SK-N-SH treated with all-trans-retinoic acid at 6 μM for 48 hours (cell line): ENCODE results near the gene TUB.

Experiments used
- ARNTL ChIP-seq: fragments of 450-650 bp; formaldehyde crosslinking; IDR thresholded peaks from 2 replicates; pipeline ENCODE4 v1.5.0; 2020; ENCODE audit warnings: low read depth, mild to moderate bottlenecking, moderate library complexity, borderline replicate concordance
- CSDC2 ChIP-seq: fragments of 250-450 bp; sonication (Bioruptor Pico); IDR thresholded peaks from 2 replicates; pipeline ENCODE4 v1.5.0; 2020; ENCODE audit warnings: mild to moderate bottlenecking, moderate library complexity
- RARB ChIP-seq: fragments of 250-450 bp; sonication (Bioruptor Pico); IDR thresholded peaks from 2 replicates; pipeline ENCODE4 v1.8.0; 2021; ENCODE audit warnings: mild to moderate bottlenecking, moderate library complexity
- SNAI2 ChIP-seq: fragments of 250-450 bp; sonication (Bioruptor Pico); IDR thresholded peaks from 2 replicates; pipeline ENCODE4 v1.5.0; 2020; ENCODE audit warnings: mild to moderate bottlenecking, moderate library complexity
- TOX ChIP-seq: fragments of 250-450 bp; sonication (Bioruptor Pico); IDR thresholded peaks from 2 replicates; pipeline ENCODE4 v1.8.0; 2021; ENCODE audit warnings: mild to moderate bottlenecking, moderate library complexity, borderline replicate concordance
- ZC3H10 ChIP-seq: fragments of 250-450 bp; sonication (Bioruptor Pico); IDR thresholded peaks from 2 replicates; pipeline ENCODE4 v1.5.1; 2021; ENCODE audit warnings: mild to moderate bottlenecking, moderate library complexity
- ZFP3 ChIP-seq: fragments of 250-450 bp; sonication (Bioruptor Pico); IDR thresholded peaks from 2 replicates; pipeline ENCODE4 v1.5.0; 2020; ENCODE audit warnings: mild to moderate bottlenecking, moderate library complexity
- ZFP30 ChIP-seq: fragments of 450-650 bp; formaldehyde crosslinking; IDR thresholded peaks from 2 replicates; pipeline ENCODE4 v1.5.0; 2022; ENCODE audit warnings: mild to moderate bottlenecking, moderate library complexity
- ZNF565 ChIP-seq: fragments of 450-650 bp; formaldehyde crosslinking; conservative IDR thresholded peaks from 2 replicates; pipeline ENCODE4 v1.5.0; 2020; ENCODE audit warnings: low read depth, mild to moderate bottlenecking, moderate library complexity
- ZNF8 ChIP-seq: fragments of 450-650 bp; formaldehyde crosslinking; IDR thresholded peaks from 2 replicates; pipeline ENCODE4 v1.5.0; 2020; ENCODE audit warnings: mild to moderate bottlenecking, moderate library complexity
- TF ChIP-seq, protein P1 (sequence below): fragments of 250-450 bp; sonication (Bioruptor Pico); IDR thresholded peaks from 2 replicates; pipeline ENCODE4 v1.8.0; 2020; ENCODE audit warnings: mild to moderate bottlenecking, moderate library complexity, borderline replicate concordance
- TF ChIP-seq, protein P2 (sequence below): fragments of 250-450 bp; sonication (Bioruptor Pico); IDR thresholded peaks from 2 replicates; pipeline ENCODE4 v1.5.1; 2021; ENCODE audit warnings: mild to moderate bottlenecking, moderate library complexity

DNA sequence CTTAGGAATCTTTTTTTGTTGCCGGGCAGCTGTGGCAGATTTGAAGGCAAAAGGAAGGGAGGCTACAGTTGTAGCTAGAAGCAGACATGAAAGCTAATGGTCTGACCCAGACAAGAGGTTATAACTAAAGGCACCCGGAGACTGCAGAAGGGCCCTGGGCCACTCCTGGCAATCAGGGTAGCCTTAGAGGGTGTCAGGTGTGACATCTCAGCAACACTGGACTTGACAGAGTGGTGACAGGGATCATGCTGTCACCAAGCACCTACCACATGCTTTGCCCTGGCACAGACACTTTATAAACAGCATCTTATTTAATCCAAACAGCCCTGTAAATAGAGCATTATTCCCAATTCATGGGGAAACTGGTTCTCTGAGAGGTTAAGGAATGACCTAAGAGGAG lies 25.7 kb downstream of the TUB start:
- TF ChIP-seq CSDC2 = no peak
- TF ChIP-seq ZFP30 (CRISPR knock-in tag) = no peak
- TF ChIP-seq ARNTL (CRISPR knock-in tag) = no peak
- no peak for TF ChIP-seq SNAI2
- TF ChIP-seq ZNF8 (CRISPR knock-in tag) = no peak
- TF ChIP-seq, protein P1, sequence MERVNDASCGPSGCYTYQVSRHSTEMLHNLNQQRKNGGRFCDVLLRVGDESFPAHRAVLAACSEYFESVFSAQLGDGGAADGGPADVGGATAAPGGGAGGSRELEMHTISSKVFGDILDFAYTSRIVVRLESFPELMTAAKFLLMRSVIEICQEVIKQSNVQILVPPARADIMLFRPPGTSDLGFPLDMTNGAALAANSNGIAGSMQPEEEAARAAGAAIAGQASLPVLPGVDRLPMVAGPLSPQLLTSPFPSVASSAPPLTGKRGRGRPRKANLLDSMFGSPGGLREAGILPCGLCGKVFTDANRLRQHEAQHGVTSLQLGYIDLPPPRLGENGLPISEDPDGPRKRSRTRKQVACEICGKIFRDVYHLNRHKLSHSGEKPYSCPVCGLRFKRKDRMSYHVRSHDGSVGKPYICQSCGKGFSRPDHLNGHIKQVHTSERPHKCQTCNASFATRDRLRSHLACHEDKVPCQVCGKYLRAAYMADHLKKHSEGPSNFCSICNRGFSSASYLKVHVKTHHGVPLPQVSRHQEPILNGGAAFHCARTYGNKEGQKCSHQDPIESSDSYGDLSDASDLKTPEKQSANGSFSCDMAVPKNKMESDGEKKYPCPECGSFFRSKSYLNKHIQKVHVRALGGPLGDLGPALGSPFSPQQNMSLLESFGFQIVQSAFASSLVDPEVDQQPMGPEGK = no peak
- TF ChIP-seq RARB = no peak
- TF ChIP-seq, protein P2, sequence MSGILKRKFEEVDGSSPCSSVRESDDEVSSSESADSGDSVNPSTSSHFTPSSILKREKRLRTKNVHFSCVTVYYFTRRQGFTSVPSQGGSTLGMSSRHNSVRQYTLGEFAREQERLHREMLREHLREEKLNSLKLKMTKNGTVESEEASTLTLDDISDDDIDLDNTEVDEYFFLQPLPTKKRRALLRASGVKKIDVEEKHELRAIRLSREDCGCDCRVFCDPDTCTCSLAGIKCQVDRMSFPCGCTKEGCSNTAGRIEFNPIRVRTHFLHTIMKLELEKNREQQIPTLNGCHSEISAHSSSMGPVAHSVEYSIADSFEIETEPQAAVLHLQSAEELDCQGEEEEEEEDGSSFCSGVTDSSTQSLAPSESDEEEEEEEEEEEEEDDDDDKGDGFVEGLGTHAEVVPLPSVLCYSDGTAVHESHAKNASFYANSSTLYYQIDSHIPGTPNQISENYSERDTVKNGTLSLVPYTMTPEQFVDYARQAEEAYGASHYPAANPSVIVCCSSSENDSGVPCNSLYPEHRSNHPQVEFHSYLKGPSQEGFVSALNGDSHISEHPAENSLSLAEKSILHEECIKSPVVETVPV = no peak
- no peak for TF ChIP-seq ZC3H10 (CRISPR knock-in tag)
- TF ChIP-seq ZFP3 (CRISPR knock-in tag) = no peak
- no peak for TF ChIP-seq ZNF565 (CRISPR knock-in tag)
- TF ChIP-seq TOX (CRISPR knock-in tag) = no peak
